Panc1 (cell line): ENCODE data around the gene RPN1. TPM values are rescaled to one million over a fixed set of nuclear protein-coding genes. Genes with fewer than 3 reads are reported as not detected.
A peak's percentile ranks its signal among the peaks of the same experiment; 100 is the strongest.

Source experiments
- ATAC-seq: fragments of 200-7000 bp; cut with Tn5 transposase; 2 replicates; pipeline ENCODE4 v1.9.1; 2020; ENCODE audit warnings: mild to moderate bottlenecking, moderate library complexity
- BruUV-seq: library from RNA; stranded (reverse); fragments of 400-500 nt; replicated peaks from 2 replicates; lab custom pipeline; 2021; lab: Mats Ljungman, UMichigan
- CTCF ChIA-PET: fragments of 300-600 bp; sonication (Branson Sonifier 250); formaldehyde crosslinking; loops from one replicate; lab custom pipeline; 2022; ENCODE audit warnings: antibody characterized with exemption; lab: Charles Lee
- POLR2A ChIA-PET: fragments of 300-600 bp; sonication (Branson Sonifier 250); formaldehyde crosslinking; loops from one replicate; lab custom pipeline; 2022; ENCODE audit warnings: antibody characterized with exemption; lab: Charles Lee
- DNase-seq: peaks from one replicate; pipeline ENCODE4 v3.0.0-alpha.2; 2010; ENCODE audit warnings: low read depth, low spot score
- H3K27ac ChIP-seq: 2 replicates; pipeline ENCODE4 v1.5.1; 2011; ENCODE audit warnings: mild to moderate bottlenecking, low read length, inconsistent platforms
- H3K27me3 ChIP-seq: fragments of 200-500 bp; sonication (Bioruptor generic); 2 replicates; pipeline ENCODE4 v1.6.0; 2014; ENCODE audit warnings: low read length, inconsistent platforms; ENCODE audit not compliant: control insufficient read depth, insufficient read depth
- H3K36me3 ChIP-seq: fragments of 200-500 bp; sonication (Bioruptor generic); 2 replicates; pipeline ENCODE4 v1.5.1; 2014; ENCODE audit warnings: inconsistent platforms, mild to moderate bottlenecking, low read length, moderate library complexity; ENCODE audit not compliant: control insufficient read depth, insufficient read depth
- H3K4me1 ChIP-seq: 2 replicates; pipeline ENCODE4 v1.5.1; 2011; ENCODE audit warnings: inconsistent platforms, mild to moderate bottlenecking, low read length, moderate library complexity; ENCODE audit not compliant: control insufficient read depth, insufficient read depth
- H3K4me3 ChIP-seq, 2 experiments: 2 replicates each; pipeline ENCODE4 v1.5.1; 2011 to 2012; ENCODE audit warnings: low read depth in 2 of 2, low read length in 2 of 2, mild to moderate bottlenecking in 2 of 2, inconsistent platforms in 1 of 2, moderate library complexity in 1 of 2
- H3K9me3 ChIP-seq: fragments of 200-500 bp; sonication (Bioruptor generic); 2 replicates; pipeline ENCODE4 v1.5.1; 2014; ENCODE audit warnings: low read depth, mild to moderate bottlenecking, inconsistent platforms, low read length, moderate library complexity; ENCODE audit not compliant: control insufficient read depth, insufficient read depth
- POLR2AphosphoS5 ChIP-seq: IDR thresholded peaks from 2 replicates; pipeline ENCODE4 v1.6.1; 2012; ENCODE audit warnings: mild to moderate bottlenecking, low read depth, low read length, moderate library complexity
- SIN3A ChIP-seq: IDR thresholded peaks from 2 replicates; pipeline ENCODE4 v1.6.1; 2012; ENCODE audit warnings: low read depth, mild to moderate bottlenecking, low read length, moderate library complexity, borderline replicate concordance; ENCODE audit not compliant: insufficient read depth
- TCF7L2 ChIP-seq: IDR thresholded peaks from 2 replicates; pipeline ENCODE4 v1.6.1; 2011; ENCODE audit warnings: mild to moderate bottlenecking, low read depth, low read length, inconsistent platforms
- in situ Hi-C: cut with HindIII; loops from 2 replicates; pipeline ENCODE4 v1.10.0; 2016; ENCODE audit warnings: low sequenced_read_pairs, low pct_unique_long_range_greater_than_20kb
- intact Hi-C: fragments of 100-400 bp; cut with micrococcal nuclease; formaldehyde crosslinking; loops from one replicate; pipeline ENCODE4 v1.10.0; 2022; ENCODE audit not compliant: unreplicated experiment
- total RNA-seq: library from RNA; stranded (reverse); gene quantifications from one replicate; pipeline ENCODE4 v1.2.1, GENCODE V29; 2021; ENCODE audit not compliant: unreplicated experiment
- TF ChIP-seq, protein P1 (sequence below): fragments of 450-650 bp; IDR thresholded peaks from 2 replicates; pipeline ENCODE4 v1.5.1; 2017; ENCODE audit warnings: mild to moderate bottlenecking
- TF ChIP-seq, protein P2 (sequence below), 2 experiments: IDR thresholded peaks; 2 replicates each; pipeline ENCODE4 v1.6.1; 2011 to 2012; ENCODE audit warnings: low read depth in 2 of 2, control low read depth in 1 of 2, low read length in 1 of 2, mild to moderate bottlenecking in 1 of 2, moderate library complexity in 1 of 2; ENCODE audit not compliant: insufficient read depth in 1 of 2

Gene RPN1
- total RNA-seq, 1 experiment from 2014 or later, result 320 TPM

DNA sequence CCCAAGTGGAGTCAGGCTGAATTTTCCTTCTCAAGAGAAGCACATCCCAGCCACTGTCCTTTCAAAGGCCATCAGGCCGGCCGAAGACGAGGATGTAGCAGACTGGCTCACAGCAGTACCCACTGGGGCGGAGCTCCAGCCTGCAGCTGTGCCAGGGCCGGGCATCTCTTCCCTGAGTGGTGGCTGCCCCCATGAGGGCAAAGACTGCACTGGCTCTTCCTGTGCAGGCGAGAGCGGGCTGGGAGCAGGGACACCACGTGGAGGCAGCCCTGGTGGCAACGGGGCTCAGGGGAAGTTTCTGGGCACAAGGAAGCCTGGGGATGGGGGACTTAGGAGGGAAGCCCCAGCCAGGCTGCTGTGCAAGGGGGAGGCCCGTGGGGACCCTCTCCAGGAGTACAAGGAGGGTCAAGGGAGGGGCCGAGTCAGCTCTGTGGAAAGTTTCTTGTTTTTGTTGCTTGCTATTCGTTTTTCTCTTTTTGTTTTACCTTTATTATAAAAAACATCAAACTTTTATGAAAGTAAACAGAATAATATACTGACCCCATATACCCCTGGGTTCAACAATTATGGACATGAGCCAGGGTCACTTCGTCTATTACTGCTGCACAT, 66.1 kb downstream of the RPN1 start:
- BruUV-seq, result no TSS peak
- H3K27ac ChIP-seq, result peak overlapping the region; percentile 31; the same call in 1 of the 2 replicates
- in situ Hi-C loops (no loop called here), intact Hi-C loops (loop anchor here (2.0 to 10.0 kb wide), 3 partner anchors 82 to 410 kb away; no protein-coding TSS in a partner anchor)
- H3K4me1 ChIP-seq, result peaks cover 7% of the 10 kb centered on the region; the same call in 1 of the 2 replicates
- no peaks in the 10 kb centered on the region for H3K36me3 ChIP-seq
- ChIA-PET CTCF (interaction anchor here (0.5 to 1.6 kb wide), 5 partner anchors 12 to 306 kb away, joined by 3 to 8 read pairs (median 5); no protein-coding TSS in a partner anchor), POLR2A (interaction anchor here (0.6 kb wide), 1 partner anchor 12 kb away, joined by 3 read pairs; no protein-coding TSS in a partner anchor)
- TF ChIP-seq TCF7L2 (no peak), POLR2AphosphoS5 (no peak)
- TF ChIP-seq, protein P1, sequence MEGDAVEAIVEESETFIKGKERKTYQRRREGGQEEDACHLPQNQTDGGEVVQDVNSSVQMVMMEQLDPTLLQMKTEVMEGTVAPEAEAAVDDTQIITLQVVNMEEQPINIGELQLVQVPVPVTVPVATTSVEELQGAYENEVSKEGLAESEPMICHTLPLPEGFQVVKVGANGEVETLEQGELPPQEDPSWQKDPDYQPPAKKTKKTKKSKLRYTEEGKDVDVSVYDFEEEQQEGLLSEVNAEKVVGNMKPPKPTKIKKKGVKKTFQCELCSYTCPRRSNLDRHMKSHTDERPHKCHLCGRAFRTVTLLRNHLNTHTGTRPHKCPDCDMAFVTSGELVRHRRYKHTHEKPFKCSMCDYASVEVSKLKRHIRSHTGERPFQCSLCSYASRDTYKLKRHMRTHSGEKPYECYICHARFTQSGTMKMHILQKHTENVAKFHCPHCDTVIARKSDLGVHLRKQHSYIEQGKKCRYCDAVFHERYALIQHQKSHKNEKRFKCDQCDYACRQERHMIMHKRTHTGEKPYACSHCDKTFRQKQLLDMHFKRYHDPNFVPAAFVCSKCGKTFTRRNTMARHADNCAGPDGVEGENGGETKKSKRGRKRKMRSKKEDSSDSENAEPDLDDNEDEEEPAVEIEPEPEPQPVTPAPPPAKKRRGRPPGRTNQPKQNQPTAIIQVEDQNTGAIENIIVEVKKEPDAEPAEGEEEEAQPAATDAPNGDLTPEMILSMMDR, result peak; percentile 95
- TF ChIP-seq, protein P2, sequence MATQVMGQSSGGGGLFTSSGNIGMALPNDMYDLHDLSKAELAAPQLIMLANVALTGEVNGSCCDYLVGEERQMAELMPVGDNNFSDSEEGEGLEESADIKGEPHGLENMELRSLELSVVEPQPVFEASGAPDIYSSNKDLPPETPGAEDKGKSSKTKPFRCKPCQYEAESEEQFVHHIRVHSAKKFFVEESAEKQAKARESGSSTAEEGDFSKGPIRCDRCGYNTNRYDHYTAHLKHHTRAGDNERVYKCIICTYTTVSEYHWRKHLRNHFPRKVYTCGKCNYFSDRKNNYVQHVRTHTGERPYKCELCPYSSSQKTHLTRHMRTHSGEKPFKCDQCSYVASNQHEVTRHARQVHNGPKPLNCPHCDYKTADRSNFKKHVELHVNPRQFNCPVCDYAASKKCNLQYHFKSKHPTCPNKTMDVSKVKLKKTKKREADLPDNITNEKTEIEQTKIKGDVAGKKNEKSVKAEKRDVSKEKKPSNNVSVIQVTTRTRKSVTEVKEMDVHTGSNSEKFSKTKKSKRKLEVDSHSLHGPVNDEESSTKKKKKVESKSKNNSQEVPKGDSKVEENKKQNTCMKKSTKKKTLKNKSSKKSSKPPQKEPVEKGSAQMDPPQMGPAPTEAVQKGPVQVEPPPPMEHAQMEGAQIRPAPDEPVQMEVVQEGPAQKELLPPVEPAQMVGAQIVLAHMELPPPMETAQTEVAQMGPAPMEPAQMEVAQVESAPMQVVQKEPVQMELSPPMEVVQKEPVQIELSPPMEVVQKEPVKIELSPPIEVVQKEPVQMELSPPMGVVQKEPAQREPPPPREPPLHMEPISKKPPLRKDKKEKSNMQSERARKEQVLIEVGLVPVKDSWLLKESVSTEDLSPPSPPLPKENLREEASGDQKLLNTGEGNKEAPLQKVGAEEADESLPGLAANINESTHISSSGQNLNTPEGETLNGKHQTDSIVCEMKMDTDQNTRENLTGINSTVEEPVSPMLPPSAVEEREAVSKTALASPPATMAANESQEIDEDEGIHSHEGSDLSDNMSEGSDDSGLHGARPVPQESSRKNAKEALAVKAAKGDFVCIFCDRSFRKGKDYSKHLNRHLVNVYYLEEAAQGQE (IDR thresholded peaks at IDR 0.05; ENCODE audit: insufficient read depth in 1 of 2, low read depth in 2 of 2, low read length in 1 of 2), result peak in 1 of 2 experiments; percentile 48; a peak in 1 of 4 replicates
- H3K4me3 ChIP-seq, result peak overlapping the region in 1 of 2 experiments; percentile 29; a peak in 1 of 4 replicates
- H3K27me3 ChIP-seq, result no peaks in the 10 kb centered on the region
- DNase-seq (no peak), ATAC-seq (peak; percentile 100)
- H3K9me3 ChIP-seq, result no peaks in the 10 kb centered on the region

DNA sequence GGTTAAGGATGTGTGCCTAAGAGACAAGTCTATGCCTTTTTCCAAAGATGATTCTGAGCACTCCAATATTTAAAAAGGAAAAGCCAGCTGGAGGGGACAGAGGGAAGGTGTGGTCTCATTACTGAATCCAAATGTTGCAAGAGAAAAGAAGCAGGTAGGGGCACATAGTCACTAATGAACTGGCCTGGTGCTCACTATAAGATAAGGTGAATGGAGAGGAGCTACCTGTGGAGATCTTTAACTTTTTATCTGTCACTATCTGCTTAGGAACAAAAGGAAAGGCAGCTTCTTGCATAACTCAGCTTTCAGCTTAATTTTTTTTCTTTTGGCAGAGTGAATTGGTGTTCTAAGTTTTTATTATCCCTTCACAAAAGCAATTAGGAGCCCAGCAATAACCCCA, 69.1 kb downstream of the RPN1 start:
- ATAC-seq, result no peak

More for the DNA sequence above, 69.1 kb downstream of the RPN1 start:
- Histone ChIP-seq H3K4me1 (peaks cover 7% of the 10 kb centered on the region; the same call in 1 of the 2 replicates), H3K36me3 (no peaks in the 10 kb centered on the region), H3K27ac (no peak overlapping the region), H3K9me3 (no peaks in the 10 kb centered on the region), H3K4me3 (no peak overlapping the region), H3K27me3 (no peaks in the 10 kb centered on the region)
- no TSS peak for BruUV-seq
- in situ Hi-C loops, result no loop called here
- CTCF ChIA-PET, result no interaction called here
- TF ChIP-seq SIN3A (no peak), POLR2AphosphoS5 (no peak), TCF7L2 (no peak)
- TF ChIP-seq, protein P2 (IDR thresholded peaks at IDR 0.05; ENCODE audit: insufficient read depth in 1 of 2, low read depth in 2 of 2, low read length in 1 of 2), result no peak
- TF ChIP-seq, protein P1, result no peak
- POLR2A ChIA-PET, result interaction anchor here (0.6 kb wide), 1 partner anchor 66 kb away, joined by 8 read pairs; no protein-coding TSS in a partner anchor
- intact Hi-C loops, result loop anchor here (5.0 to 10.0 kb wide), 2 partner anchors 79 to 407 kb away; no protein-coding TSS in a partner anchor
- no peak for DNase-seq
